Hippocampal formation (tissue), 2 donors: ENCODE results near the gene PAF1.
A peak's percentile ranks its signal among the peaks of the same experiment; 100 is the strongest.
"Not testable (repeated sequence)": the region's sequence is repeated elsewhere in the genome, so short reads cannot be mapped to it uniquely, and the experiment has no call there.

Source experiments
- DNase-seq, 2 donors: peaks; one replicate each; lab custom pipeline; 2025; lab: John Stamatoyannopoulos, UW

PAF1 gene

DNA sequence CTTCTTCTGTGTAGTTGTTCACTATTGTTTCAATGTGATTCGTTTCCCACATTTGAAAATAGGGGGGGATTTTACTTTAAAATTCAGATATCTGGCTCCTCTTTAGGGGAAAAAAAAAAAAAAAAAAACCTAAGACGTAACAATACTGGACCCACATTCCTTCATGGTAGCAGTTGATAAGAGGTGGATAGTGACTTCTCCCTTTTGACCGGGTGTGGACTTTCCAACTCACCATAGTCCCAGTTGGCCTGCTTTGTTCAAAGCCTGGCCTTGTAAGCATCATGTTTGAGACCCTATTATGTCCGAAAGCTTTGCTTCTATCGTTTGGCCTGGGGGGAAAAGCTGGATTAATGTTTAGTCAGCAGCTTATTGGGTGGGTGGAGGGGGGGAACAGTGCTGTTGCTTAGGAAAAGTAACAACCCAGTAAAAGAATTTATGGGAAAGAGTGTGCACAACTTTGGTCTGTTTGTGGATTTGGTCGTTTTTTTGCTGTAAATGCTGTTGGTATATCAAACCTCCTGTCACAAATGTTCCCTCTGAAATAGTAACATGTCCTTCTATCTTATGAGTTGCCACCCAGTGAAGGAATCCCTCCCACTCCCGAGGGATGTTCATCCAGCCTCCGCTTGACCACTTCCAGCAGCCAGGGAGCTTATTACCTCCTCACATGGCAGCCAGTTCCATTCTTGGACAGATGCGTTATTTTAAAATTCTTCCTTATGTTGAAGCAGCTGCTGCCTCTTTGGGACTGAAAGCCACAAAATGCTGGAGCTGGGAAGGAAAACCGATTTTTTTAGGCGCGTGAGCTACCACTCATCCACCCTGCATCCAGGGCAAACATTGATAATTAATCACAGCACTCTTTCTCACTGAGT lies 38.3 kb downstream of the PAF1 start:
- no peak for DNase-seq

DNA sequence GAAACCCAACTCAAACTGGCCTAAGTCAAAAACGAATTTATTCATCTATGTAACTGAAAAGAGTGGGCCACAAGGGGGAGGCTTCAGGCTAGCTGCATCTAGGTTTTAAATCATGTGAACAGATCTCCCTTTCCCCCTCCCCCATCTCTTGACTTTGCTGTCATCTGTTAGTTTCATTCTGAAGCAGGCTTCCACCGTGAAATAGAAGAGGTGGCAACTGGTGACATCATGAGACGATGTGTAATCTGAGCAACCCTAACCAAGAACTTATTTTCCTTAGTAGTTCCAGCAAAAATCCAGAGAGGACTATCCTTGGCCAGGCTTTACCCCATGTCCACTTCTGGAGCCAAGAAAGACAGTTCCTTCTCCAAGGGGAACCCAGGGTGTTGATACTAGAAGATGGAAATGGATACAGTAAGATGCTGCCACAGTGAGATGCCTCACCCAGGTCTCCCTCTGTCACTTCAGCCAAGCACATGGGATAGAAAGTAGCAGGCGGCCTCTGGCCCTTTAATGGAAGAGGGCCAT lies 39.3 kb downstream of the PAF1 start:
- DNase-seq = peak in 1 of 2 donors; percentile 27

GRCh38 chr19:39350156-39350555 lies 40.8 kb downstream of the PAF1 start:
- DNase-seq = no peak

GRCh38 chr19:39349326-39349725 lies 41.6 kb downstream of the PAF1 start:
- peak in 1 of 2 donors; percentile 17 for DNase-seq

GRCh38 chr19:39347332-39348164 lies 43.4 kb downstream of the PAF1 start:
- no peak for DNase-seq

DNA sequence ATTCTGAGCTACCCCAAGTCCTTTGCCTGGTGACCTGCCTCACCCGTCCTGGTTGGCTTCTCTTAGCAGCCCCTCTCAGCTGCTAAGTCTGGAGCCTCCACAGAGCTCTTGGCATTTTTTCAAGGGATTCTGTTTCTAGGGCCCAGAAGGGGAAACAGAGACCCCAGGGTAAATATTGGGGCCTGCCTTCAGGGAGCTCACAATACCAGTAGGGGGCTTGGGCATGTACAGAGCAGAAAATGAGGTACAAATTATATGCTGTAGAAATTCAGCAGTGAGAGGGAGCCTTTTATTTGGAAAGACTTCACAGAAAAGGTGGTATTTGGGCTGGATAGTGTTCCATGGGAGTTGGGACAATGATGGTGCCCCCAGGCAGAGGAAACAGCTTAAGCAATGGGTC lies 45.0 kb downstream of the PAF1 start:
- DNase-seq = no peak

GRCh38 chr19:39342647-39343305 lies 48.1 kb downstream of the PAF1 start:
- no peak for DNase-seq

- DNase-seq = peak; percentile 98
Observed at GRCh38 chr19:39341719-39342604, 48.9 kb downstream of the PAF1 start, which contains the start of gene SAMD4B. SAMD4B (plus strand) TSS chr19:39342421; CDS start chr19:39356894, 14,473 bp downstream.

DNA sequence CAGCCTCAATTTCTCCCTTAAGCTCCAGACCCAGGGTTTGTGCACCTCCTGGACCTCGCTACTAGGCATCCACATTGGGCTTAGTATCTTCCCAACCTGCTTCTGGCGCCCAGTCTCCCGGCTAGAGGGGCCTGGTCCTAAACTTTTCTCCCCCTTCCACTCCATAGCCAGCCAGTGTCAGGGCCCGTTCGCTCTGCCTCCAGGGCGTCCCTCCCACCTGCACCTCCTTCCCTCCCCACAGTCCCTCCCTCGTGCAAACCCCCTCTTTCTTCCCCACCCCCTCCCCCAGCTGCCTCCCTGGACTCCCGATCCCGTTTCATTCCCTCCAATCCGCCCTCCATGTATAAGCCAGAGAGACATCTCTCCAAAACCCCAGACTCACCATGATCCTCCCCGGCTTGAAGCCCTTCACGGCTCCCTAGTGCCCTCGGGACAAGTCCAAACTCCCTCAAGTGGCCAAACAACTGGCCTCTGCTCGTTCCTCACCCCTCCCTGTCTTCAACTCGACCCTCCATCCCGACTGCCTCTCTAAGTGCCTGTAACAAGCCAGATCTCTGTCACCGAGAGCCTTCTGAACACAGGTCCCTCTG lies 49.7 kb downstream of the PAF1 start:
- no peak for DNase-seq

DNA sequence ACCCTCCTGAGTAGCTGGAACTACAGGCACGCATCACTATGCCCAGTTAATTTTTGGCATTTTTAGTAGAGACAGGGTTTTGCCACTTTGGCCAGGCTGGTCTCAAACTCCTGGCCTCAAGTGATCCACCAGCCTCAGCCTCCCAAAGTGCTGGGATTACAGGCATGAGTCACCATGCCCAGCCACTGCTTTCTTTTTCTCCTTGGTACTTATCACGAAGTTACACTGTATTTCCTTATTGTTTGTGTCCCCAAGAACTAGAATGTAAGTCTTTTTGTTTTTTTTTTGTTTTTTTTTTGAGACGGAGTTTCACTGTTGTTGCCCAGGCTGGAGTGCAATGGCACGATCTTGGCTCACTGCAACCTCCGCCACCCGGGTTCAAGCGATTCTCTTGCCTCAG lies 50.8 kb downstream of the PAF1 start:
- DNase-seq = not testable (repeated sequence)

DNA sequence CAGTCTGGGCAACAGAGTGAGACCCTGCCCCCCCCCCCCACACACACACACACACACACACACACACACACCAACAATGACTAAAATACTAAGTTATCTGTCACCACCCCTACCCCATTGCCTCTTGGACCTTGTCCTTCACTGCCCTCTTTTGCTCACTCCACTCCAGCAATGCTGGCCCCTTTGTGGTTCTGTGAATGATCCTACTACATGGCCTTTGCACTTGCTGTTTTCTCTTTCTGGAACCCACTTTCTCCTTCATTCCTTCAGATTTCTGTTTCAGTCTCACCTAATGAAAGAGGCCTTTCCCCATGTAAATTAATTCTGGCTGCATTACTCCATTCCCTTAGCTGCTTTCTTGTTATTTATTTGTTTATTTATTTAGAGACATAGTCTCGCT lies 51.2 kb downstream of the PAF1 start:
- no peak for DNase-seq

- no peak for DNase-seq
Observed at GRCh38 chr19:39336483-39336882, 54.4 kb downstream of the PAF1 start.
